H1 (cell line): ENCODE data around the gene HUWE1. TPM values are rescaled to one million over a fixed set of nuclear protein-coding genes. Genes with fewer than 3 reads are reported as not detected.

Experiments
- CTCF ChIA-PET: fragments of 300-600 bp; sonication (Branson Sonifier 250); formaldehyde crosslinking; loops from one replicate; lab custom pipeline; 2021; ENCODE audit not compliant: partially characterized antibody; lab: Charles Lee
- POLR2A ChIA-PET: fragments of 300-600 bp; sonication (Branson Sonifier 250); formaldehyde crosslinking; loops from one replicate; lab custom pipeline; 2021; ENCODE audit warnings: inconsistent platforms; ENCODE audit not compliant: partially characterized antibody; lab: Charles Lee
- DNase-seq, 2 experiments: peaks; one replicate each; pipeline versions ENCODE4 v3.0.0 to v3.0.0-alpha.2; 2010 to 2022; ENCODE audit warnings: low spot score in 2 of 2, low read depth in 1 of 2, mixed read lengths in 1 of 2
- FAIRE-seq: peaks from 2 replicates; lab custom pipeline; 2011; peaks lifted over from hg19 to GRCh38; lab: Jason Lieb, UNC
- H2AFZ ChIP-seq: 2 replicates; pipeline ENCODE4 v1.8.1; 2012; ENCODE audit warnings: low read length, inconsistent platforms
- H2AK5ac ChIP-seq: 2 replicates; pipeline ENCODE4 v1.6.1; 2013; ENCODE audit warnings: low read depth, low read length
- H2BK120ac ChIP-seq: replicated peaks from 2 replicates; pipeline ENCODE3; 2013; ENCODE audit warnings: low read depth, low read length, inconsistent platforms
- H2BK12ac ChIP-seq: 2 replicates; pipeline ENCODE4 v1.6.1; 2013; ENCODE audit warnings: low read depth, low read length
- H2BK15ac ChIP-seq: 2 replicates; pipeline ENCODE4 v1.6.1; 2013; ENCODE audit warnings: low read length
- H2BK20ac ChIP-seq: 2 replicates; pipeline ENCODE4 v1.6.1; 2013; ENCODE audit warnings: low read length
- H2BK5ac ChIP-seq: 2 replicates; pipeline ENCODE4 v1.6.1; 2013; ENCODE audit warnings: low read depth, low read length
- H3K14ac ChIP-seq: 2 replicates; pipeline ENCODE4 v1.6.1; 2013; ENCODE audit warnings: inconsistent platforms; ENCODE audit not compliant: insufficient read length
- H3K18ac ChIP-seq: 2 replicates; pipeline ENCODE4 v1.6.1; 2013; ENCODE audit warnings: low read length; ENCODE audit errors: extremely low read depth
- H3K23ac ChIP-seq: 2 replicates; pipeline ENCODE4 v1.6.1; 2013; ENCODE audit warnings: inconsistent platforms; ENCODE audit not compliant: insufficient read length
- H3K23me2 ChIP-seq: 2 replicates; pipeline ENCODE4 v1.6.1; 2013; ENCODE audit warnings: low read depth, low read length
- H3K27ac ChIP-seq: 2 replicates; pipeline ENCODE4 v1.6.1; 2011; ENCODE audit warnings: low read depth, low read length, inconsistent platforms
- H3K27me3 ChIP-seq, 4 experiments: replicated peaks in 1 of 4; 1 replicate in 1 of 4; 2 replicates in 3 of 4; pipeline versions ENCODE4 v1.6.1 to v1.8.1; 2011 to 2013; ENCODE audit warnings: low read length in 3 of 4, mild to moderate bottlenecking in 3 of 4, inconsistent platforms in 2 of 4, mixed read lengths in 2 of 4, moderate library complexity in 1 of 4; ENCODE audit not compliant: control insufficient read depth in 3 of 4, insufficient read depth in 3 of 4; ENCODE audit errors: extremely low read depth in 1 of 4
- H3K36me3 ChIP-seq, 4 experiments: 2 replicates each; pipeline versions ENCODE4 v1.6.1 to v1.8.1; 2011 to 2013; ENCODE audit warnings: mild to moderate bottlenecking in 4 of 4, low read length in 3 of 4, moderate library complexity in 2 of 4, control low read depth in 1 of 4, inconsistent platforms in 1 of 4; ENCODE audit not compliant: insufficient read depth in 4 of 4, control insufficient read depth in 2 of 4
- H3K4ac ChIP-seq: replicated peaks from 2 replicates; pipeline ENCODE3; 2013; ENCODE audit warnings: low read length, low read depth, mixed read lengths, inconsistent platforms; ENCODE audit not compliant: insufficient read length
- H3K4me1 ChIP-seq, 4 experiments: replicated peaks in 1 of 4; 1 replicate in 1 of 4; 2 replicates in 3 of 4; pipeline versions ENCODE4 v1.6.1 to v1.8.1; 2011 to 2013; ENCODE audit warnings: low read length in 3 of 4, inconsistent platforms in 2 of 4, mixed read lengths in 1 of 4; ENCODE audit not compliant: insufficient read depth in 4 of 4, control insufficient read depth in 3 of 4
- H3K4me2 ChIP-seq, 2 experiments: 2 replicates each; pipeline versions ENCODE4 v1.6.1 to v1.8.1; 2011 to 2013; ENCODE audit warnings: low read depth in 2 of 2, low read length in 2 of 2, control low read depth in 1 of 2, inconsistent platforms in 1 of 2, mild to moderate bottlenecking in 1 of 2; ENCODE audit not compliant: insufficient read depth in 1 of 2
- H3K4me3 ChIP-seq, 4 experiments: fragments of 200-600, 300-600 bp in 1 of 4; sonication (generic), shearing (Covaris generic), sonication (Bioruptor Twin) in 1 of 4; 2 replicates each; pipeline versions ENCODE4 v1.5.1 to v1.8.1; 2011 to 2016; ENCODE audit warnings: low read length in 4 of 4, low read depth in 3 of 4, control low read depth in 2 of 4, inconsistent platforms in 2 of 4, mild to moderate bottlenecking in 2 of 4, mixed read lengths in 1 of 4, moderate library complexity in 1 of 4; ENCODE audit not compliant: insufficient read depth in 2 of 4; ENCODE audit errors: extremely low read depth in 1 of 4
- H3K56ac ChIP-seq: replicated peaks from 2 replicates; pipeline ENCODE3; 2013; ENCODE audit warnings: low read depth, mild to moderate bottlenecking, mixed read lengths, low read length, inconsistent platforms; ENCODE audit not compliant: insufficient read length
- H3K79me1 ChIP-seq: 2 replicates; pipeline ENCODE4 v1.6.1; 2013; ENCODE audit warnings: low read depth, low read length, control low read depth
- H3K79me2 ChIP-seq, 2 experiments: 2 replicates each; pipeline versions ENCODE4 v1.6.1 to v1.8.1; 2012 to 2013; ENCODE audit warnings: low read length in 2 of 2, mild to moderate bottlenecking in 2 of 2, inconsistent platforms in 1 of 2; ENCODE audit not compliant: insufficient read depth in 2 of 2, control insufficient read depth in 1 of 2
- H3K9ac ChIP-seq, 4 experiments: replicated peaks in 1 of 4; 1 replicate in 1 of 4; 2 replicates in 3 of 4; pipeline versions ENCODE4 v1.6.1 to v1.8.1; 2011 to 2013; ENCODE audit warnings: low read depth in 3 of 4, low read length in 3 of 4, control low read depth in 2 of 4, mild to moderate bottlenecking in 2 of 4, moderate library complexity in 2 of 4, inconsistent platforms in 1 of 4; ENCODE audit errors: extremely low read depth in 1 of 4
- H3K9me3 ChIP-seq, 2 experiments: 2 replicates each; pipeline versions ENCODE4 v1.6.1 to v1.8.1; 2012 to 2013; ENCODE audit warnings: mild to moderate bottlenecking in 2 of 2, moderate library complexity in 2 of 2, control low read depth in 1 of 2, inconsistent platforms in 1 of 2, low read depth in 1 of 2, low read length in 1 of 2, mixed read lengths in 1 of 2; ENCODE audit not compliant: insufficient read depth in 2 of 2
- H4K20me1 ChIP-seq, 2 experiments: replicated peaks in 1 of 2; 2 replicates each; pipeline versions ENCODE3 to v1.8.1; 2011 to 2013; ENCODE audit warnings: inconsistent platforms in 2 of 2, low read length in 2 of 2, mild to moderate bottlenecking in 1 of 2; ENCODE audit not compliant: insufficient read depth in 2 of 2, control insufficient read depth in 1 of 2
- H4K5ac ChIP-seq: 2 replicates; pipeline ENCODE4 v1.6.1; 2013; ENCODE audit warnings: low read length, low read depth, mixed read lengths, inconsistent platforms; ENCODE audit not compliant: insufficient read length
- H4K8ac ChIP-seq: 2 replicates; pipeline ENCODE4 v1.8.0; 2013; ENCODE audit warnings: mild to moderate bottlenecking, moderate library complexity, low read length, inconsistent platforms; ENCODE audit not compliant: insufficient read depth; ENCODE audit errors: extremely low read depth
- H4K91ac ChIP-seq: replicated peaks from 2 replicates; pipeline ENCODE3; 2013; ENCODE audit warnings: low read length, mixed read lengths, inconsistent platforms; ENCODE audit not compliant: insufficient read length
- RFX5 ChIP-seq: IDR thresholded peaks from 2 replicates; pipeline ENCODE4 v1.6.1; 2011; ENCODE audit warnings: low read depth, low read length, improper control_type of control experiment, borderline replicate concordance
- polyA plus RNA-seq, 7 experiments: library from polyadenylated mRNA; depleted of rRNA in 3 of 7; stranded (reverse) in 5 of 7; unstranded in 2 of 7; fragments of >200 nt in 5 of 7; fragments of 200-250 nt in 2 of 7; gene quantifications; 1 replicate in 5 of 7; 2 replicates in 1 of 7; 4 replicates in 1 of 7; pipeline versions ENCODE4 v1.2.1 to v1.2.3, GENCODE V29; 2011 to 2013; ENCODE audit warnings: missing spikeins in 2 of 7, mixed read lengths in 2 of 7
- total RNA-seq: library from RNA; stranded (reverse); fragmentation: NEBNext Ultra II Directional; extraction: Animal tissue kit (Norgen Biotek cat#: 25700); gene quantifications from 2 replicates; pipeline ENCODE4 v1.2.1, GENCODE V29; 2021

The HUWE1 gene
- total and polyA plus RNA-seq, 2 of the 8 experiments (the other 6 are each of a cell fraction or from before 2014, with no cell fraction given): 114 to 252 TPM

DNA sequence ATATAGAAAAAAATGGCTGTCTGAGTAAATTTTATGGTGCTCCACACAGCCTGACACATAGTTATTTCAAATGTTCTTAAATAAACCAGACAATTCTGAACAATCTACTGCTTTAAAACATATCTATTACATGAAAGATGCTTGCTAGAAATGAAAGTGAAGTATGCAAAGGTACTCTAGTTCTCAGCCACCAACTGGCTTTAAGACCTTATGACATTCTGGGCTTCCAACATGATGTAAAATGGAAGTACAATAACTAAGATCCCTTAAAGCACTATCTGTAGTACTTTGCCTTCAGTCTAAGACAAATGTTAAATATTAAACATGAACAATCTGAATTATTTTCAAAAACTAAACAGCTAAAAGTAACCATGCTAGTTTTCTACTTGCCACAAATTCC, 17.3 kb downstream of the HUWE1 start:
- peaks cover 0 to 56% (median 1%) of the 10 kb centered on the region in 4 experiments; a peak in 3 of 8 replicates for H3K36me3 ChIP-seq
- no peak for TF ChIP-seq RFX5

More for the DNA sequence above, 17.3 kb downstream of the HUWE1 start:
- Histone ChIP-seq H3K4me3 (no peak overlapping the region), H3K4me1 (no peaks in the 10 kb centered on the region), H2BK20ac (no peak overlapping the region), H2AFZ (no peak overlapping the region), H3K4me2 (no peak overlapping the region), H3K27me3 (no peaks in the 10 kb centered on the region), H4K91ac (no peak overlapping the region), H4K5ac (no peak overlapping the region), H3K27ac (no peak overlapping the region), H2BK5ac (no peak overlapping the region), H2BK12ac (no peak overlapping the region), H3K79me2 (peaks cover 0 to 93% of the 10 kb centered on the region in 2 experiments; a peak in 2 of 4 replicates), H4K8ac (no peak overlapping the region), H3K18ac (no peak overlapping the region), H3K14ac (no peak overlapping the region), H4K20me1 (peaks cover 3 to 6% of the 10 kb centered on the region in 2 experiments), H3K56ac (no peak overlapping the region), H3K23me2 (no peaks in the 10 kb centered on the region), H3K9me3 (no peaks in the 10 kb centered on the region), H3K79me1 (no peaks in the 10 kb centered on the region), H2BK120ac (no peak overlapping the region), H3K4ac (no peak overlapping the region), H3K23ac (no peak overlapping the region), H2AK5ac (no peak overlapping the region), H2BK15ac (no peak overlapping the region), H3K9ac (no peak overlapping the region)
- POLR2A ChIA-PET: interaction anchor here (1.2 to 3.1 kb wide), 4 partner anchors 10 to 17 kb away, joined by 3 to 17 read pairs (median 4); partner anchors contain the start of gene HUWE1
- CTCF ChIA-PET: interaction anchor here (0.6 kb wide), 1 partner anchor 377 kb away, joined by 3 read pairs; no protein-coding TSS in a partner anchor
- no peak for FAIRE-seq
- DNase-seq: no peak
